Right lobe of liver (tissue), 4 donors: ENCODE results near the gene EXOC4.

Experiments used
- POLR2A ChIP-seq: fragments of 450-650 bp; IDR thresholded peaks from one replicate; pipeline ENCODE4 v1.6.1; 2017; ENCODE audit warnings: antibody characterized with exemption, mild to moderate bottlenecking
- TF ChIP-seq, protein P1 (sequence below), 4 donors: fragments of 200-600 bp in 3 of 4; fragments of 450-650 bp in 1 of 4; IDR thresholded peaks; one replicate each; pipeline versions ENCODE4 v1.5.1 to v1.8.0; 2016 to 2022; ENCODE audit warnings: antibody characterized with exemption in 4 of 4, mild to moderate bottlenecking in 2 of 4
- donor health status: DM: no; HTN: no; CAD: no.
- donor health status: DM: no; HTN: no; CAD: no.
- donor health status: DM: no; HTN: yes; CAD: no.

- TF ChIP-seq, protein P1, sequence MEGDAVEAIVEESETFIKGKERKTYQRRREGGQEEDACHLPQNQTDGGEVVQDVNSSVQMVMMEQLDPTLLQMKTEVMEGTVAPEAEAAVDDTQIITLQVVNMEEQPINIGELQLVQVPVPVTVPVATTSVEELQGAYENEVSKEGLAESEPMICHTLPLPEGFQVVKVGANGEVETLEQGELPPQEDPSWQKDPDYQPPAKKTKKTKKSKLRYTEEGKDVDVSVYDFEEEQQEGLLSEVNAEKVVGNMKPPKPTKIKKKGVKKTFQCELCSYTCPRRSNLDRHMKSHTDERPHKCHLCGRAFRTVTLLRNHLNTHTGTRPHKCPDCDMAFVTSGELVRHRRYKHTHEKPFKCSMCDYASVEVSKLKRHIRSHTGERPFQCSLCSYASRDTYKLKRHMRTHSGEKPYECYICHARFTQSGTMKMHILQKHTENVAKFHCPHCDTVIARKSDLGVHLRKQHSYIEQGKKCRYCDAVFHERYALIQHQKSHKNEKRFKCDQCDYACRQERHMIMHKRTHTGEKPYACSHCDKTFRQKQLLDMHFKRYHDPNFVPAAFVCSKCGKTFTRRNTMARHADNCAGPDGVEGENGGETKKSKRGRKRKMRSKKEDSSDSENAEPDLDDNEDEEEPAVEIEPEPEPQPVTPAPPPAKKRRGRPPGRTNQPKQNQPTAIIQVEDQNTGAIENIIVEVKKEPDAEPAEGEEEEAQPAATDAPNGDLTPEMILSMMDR (IDR thresholded peaks at IDR 0.05), result no peak
- TF ChIP-seq POLR2A, result no peak
Measured at GRCh38 chr7:133975130-133975529, 722.3 kb downstream of the EXOC4 start.
